Kidney epithelial cell (primary cell): ENCODE data around the gene AKT1S1. TPM values are rescaled to one million over a fixed set of nuclear protein-coding genes. Genes with fewer than 3 reads are reported as not detected.
A peak's percentile ranks its signal among the peaks of the same experiment; 100 is the strongest.

Experiments used
- DNase-seq: peaks from one replicate; pipeline ENCODE4 v3.0.0-alpha.2; 2010; ENCODE audit warnings: low read depth
- H3K27me3 ChIP-seq: 2 replicates; pipeline ENCODE4 v1.6.0; 2011; ENCODE audit warnings: low read length; ENCODE audit not compliant: control insufficient read depth, insufficient read depth
- H3K36me3 ChIP-seq: 2 replicates; pipeline ENCODE4 v1.5.1; 2011; ENCODE audit warnings: low read length; ENCODE audit not compliant: control insufficient read depth, insufficient read depth
- H3K4me3 ChIP-seq: 2 replicates; pipeline ENCODE4 v1.5.1; 2011; ENCODE audit warnings: low read depth, mild to moderate bottlenecking, control low read depth, low read length
- CTCF ChIP-seq: IDR thresholded peaks from 2 replicates; pipeline ENCODE4 v1.5.1; 2011; ENCODE audit warnings: mild to moderate bottlenecking, moderate library complexity, low read length, control low read depth, inconsistent platforms; ENCODE audit not compliant: insufficient read depth, poor library complexity, severe bottlenecking
- total RNA-seq: library from RNA; depleted of rRNA; stranded (reverse); fragments of >200 nt; gene quantifications from 2 replicates; pipeline ENCODE4 v1.2.3, GENCODE V29; 2015

The AKT1S1 gene
- total RNA-seq, 1 donor from 2014 or later, result 23.2 TPM

GRCh38 chr19:49855676-49856573, 21.2 kb downstream of the AKT1S1 start:
- H3K4me3 ChIP-seq, result no peak overlapping the region
- DNase-seq, result no peak
- TF ChIP-seq CTCF, result no peak
- no peaks in the 10 kb centered on the region for H3K27me3 ChIP-seq
- H3K36me3 ChIP-seq, result peaks cover 13% of the 10 kb centered on the region

DNA sequence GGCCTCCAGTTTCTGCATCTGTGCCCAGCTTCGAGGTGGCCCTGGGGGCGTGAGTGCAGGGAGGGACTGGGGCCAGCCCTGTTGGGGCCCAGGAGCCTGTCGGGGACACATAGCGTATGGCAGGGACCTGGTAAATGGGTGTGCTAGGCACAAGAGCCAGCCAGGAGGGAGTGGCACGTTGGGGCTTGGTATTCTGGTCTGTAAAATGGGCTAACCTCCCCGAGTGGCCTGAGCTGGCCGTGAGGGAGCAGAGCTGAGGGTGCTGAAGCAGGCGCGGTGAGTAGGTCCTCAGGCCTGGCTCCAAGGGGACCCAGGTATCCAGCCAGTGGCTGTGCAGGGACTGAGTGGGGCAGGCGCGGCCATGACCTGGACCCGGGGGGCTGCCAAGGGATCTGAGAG, 21.9 kb downstream of the AKT1S1 start:
- Histone ChIP-seq H3K27me3 (no peaks in the 10 kb centered on the region), H3K36me3 (peaks cover 11% of the 10 kb centered on the region), H3K4me3 (no peak overlapping the region)
- DNase-seq, result no peak
- no peak for TF ChIP-seq CTCF

DNA sequence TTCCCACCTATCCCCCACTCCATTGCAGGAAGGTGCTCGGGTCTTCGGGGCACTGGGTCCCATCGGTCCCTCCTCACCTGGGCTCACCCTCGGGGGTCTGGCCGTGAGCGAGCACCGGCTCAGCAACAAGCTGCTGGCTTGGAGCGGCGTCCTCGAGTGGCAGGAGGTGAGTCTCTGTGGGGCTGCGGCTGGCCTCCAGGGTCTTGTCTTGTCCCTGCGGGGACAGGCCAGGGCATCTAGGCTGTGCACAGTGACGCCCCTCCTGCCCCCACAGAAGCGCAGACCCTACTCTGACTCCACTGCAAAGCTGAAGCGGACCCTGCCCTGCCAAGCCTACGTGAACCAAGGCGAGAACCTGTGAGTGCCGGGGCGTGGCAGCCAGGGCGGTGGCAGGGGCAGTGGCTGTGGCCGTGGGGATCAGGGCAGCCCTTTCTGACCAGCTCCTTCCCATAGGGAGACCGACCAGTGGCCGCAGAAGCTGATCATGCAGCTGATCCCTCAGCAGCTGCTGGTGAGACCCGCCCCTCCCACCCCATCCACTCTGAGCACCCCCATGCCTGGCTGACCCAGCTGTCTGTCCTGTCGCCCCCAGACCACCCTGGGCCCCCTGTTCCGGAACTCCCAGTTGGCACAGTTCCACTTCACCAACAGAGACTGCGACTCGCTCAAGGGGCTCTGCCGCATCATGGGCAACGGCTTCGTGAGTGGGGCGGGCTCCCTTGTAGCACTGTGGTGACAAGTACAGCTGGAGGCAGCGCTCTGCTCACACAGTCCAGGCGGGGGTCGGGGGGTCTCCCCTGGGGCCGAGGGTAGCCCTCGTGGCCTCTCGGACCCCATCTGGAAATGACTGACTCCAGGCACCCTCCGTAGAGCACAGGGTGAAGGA, 22.5 kb downstream of the AKT1S1 start:
- Histone ChIP-seq H3K36me3 (peaks cover 7% of the 10 kb centered on the region), H3K4me3 (no peak overlapping the region)
- no peak for TF ChIP-seq CTCF

GRCh38 chr19:49853852-49854377, 23.2 kb downstream of the AKT1S1 start:
- Histone ChIP-seq H3K4me3 (no peak overlapping the region), H3K27me3 (no peaks in the 10 kb centered on the region), H3K36me3 (peaks cover 5% of the 10 kb centered on the region)
- TF ChIP-seq CTCF, result no peak
- no peak for DNase-seq

More for the DNA sequence above, 22.5 kb downstream of the AKT1S1 start:
- no peak for DNase-seq
- H3K27me3 ChIP-seq, result no peaks in the 10 kb centered on the region

- no peaks in the 10 kb centered on the region for H3K27me3 ChIP-seq
- H3K36me3 ChIP-seq, result peaks cover 3% of the 10 kb centered on the region
- DNase-seq, result no peak
- H3K4me3 ChIP-seq, result peak overlapping the region; percentile 81
- no peak for TF ChIP-seq CTCF
Measured at GRCh38 chr19:49852631-49853126, 24.5 kb downstream of the AKT1S1 start.
